GM19025 (cell line): ENCODE results near the gene ETDA.
"Not testable (repeated sequence)": the region's sequence is repeated elsewhere in the genome, so short reads cannot be mapped to it uniquely, and the experiment has no call there.

Experiments
- ATAC-seq: cut with Tn5 transposase; IDR thresholded peaks from one replicate; pipeline ENCODE4 v1.9.1; 2021; ENCODE audit warnings: mild to moderate bottlenecking, low read depth, moderate library complexity; ENCODE audit not compliant: unreplicated experiment

The ETDA gene

DNA sequence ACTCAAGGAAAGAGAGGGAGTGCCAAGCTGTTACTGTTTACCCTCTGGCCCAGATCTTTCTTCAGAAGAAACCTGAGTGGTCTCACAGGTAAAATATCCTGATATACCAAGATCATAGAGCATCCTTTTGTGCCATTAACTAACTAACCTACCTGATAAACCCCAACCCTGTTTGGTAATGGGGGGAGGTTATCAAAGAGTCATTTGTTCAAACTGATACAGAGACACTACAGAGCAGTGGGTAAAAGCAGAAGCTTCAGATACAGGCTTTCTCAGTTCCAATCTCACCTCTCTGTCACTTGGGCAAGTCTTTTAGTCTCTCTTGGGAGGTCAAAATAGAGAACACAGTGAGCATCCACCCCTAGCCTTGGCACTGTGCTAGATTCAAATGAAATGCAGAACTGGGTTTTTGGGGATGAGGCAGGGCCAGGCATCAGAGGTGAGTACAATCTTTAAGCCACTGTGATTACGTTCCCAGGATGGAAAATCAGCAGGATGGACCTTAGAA, at the start of gene ETDA:
TSS of gene ETDA (plus strand) at position 51 of the 508 bp plus-strand sequence. CDS start 1,216 bp downstream, outside the sequence.
- not testable (repeated sequence) for ATAC-seq

DNA sequence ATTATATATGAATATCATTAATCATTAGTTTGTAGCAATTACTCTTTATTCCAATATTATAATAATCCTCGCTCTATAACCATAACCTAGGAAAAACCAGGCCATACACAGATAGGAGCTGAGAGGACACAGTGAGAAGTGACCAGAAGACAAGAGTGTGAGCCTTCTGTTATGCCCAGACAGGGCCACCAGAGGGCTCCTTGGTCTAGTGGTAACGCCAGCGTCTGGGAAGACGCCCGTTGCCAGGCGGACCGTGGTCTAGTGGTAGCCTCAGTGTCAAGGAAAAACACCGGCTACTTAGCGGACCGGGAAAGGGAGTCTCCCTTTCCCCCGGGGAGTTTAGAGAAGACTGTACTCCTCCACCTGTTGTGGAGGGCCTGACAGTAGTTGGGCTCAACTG, 45.4 kb upstream of the ETDA start:
- ATAC-seq, result not testable (repeated sequence)

DNA sequence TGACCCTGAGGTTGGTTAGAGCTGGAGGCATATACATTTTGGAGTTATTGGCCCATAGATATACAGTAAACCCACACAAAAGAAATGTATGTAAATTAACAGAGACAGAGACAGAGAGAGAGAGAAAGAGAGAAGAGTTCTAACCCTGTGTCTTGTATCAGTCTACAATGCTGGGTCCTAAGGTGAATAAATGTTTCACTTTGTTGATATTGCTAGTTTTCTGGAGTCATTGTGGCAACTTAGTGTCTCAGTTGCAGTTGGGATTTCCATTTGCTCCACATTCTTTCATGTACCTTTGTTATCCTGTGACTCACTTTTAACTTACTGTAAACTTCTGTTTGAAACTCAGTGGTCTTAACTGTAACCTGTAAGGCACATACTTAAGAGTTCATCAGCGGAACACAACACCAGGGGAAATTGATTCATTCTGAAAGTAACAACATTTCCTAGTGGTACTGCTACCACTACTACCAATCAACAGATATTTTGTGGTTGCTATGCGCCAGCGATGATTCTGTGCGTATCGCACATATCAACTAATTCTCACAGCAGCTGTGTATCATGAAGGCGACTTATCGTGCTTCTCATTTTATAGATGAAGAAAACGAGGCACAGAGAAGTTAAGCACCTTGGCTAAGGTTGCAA, 38.5 kb upstream of the ETDA start:
- no peak for ATAC-seq

DNA sequence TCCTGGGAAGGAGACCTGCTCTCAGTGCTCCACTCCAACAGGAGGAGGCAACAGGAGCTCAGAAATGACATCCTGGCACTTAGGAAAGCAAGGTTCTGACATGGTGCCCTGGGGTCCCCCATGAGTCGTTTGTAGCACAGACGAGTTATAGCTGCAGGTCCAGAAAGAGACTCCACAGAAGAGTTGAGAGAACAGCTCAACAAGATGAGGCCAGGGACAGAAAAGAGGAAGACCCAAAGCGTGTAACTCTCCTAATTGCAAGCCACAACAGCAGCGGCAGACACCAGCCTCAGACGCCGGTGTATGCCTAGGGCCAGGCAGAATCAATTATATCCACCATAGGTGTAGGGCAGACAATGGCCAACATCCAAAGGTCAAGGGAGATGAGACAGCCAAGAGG, 5.9 kb upstream of the ETDA start:
- ATAC-seq, result not testable (repeated sequence)

DNA sequence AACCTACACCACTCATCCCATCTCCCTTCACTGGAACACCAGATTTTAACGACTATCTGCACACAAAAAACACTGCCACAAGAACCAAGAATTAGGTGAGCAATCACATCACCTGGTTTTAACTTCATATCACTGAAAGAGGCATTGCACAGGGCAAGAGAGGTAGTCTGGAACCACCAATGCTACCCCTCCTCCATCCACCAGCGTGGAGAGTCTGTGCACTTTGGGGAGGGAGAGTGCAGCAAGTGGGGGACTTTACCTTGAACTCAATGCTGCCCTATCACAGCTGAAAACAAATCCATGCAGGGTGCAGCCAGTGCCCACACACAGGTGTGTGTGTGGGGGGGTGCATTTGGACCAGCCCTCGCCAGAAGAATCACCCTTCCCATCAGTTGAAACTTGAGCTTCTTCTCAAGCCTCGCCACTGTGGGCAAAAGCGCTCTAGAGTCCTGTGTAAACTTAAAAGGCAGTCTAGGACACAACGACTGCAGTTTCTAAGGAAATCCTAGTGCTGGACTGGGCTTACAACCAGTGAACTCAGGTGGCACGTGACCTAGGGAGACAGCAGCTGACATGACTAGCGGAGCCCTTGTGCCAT, 4.3 kb downstream of the ETDA start:
- not testable (repeated sequence) for ATAC-seq

DNA sequence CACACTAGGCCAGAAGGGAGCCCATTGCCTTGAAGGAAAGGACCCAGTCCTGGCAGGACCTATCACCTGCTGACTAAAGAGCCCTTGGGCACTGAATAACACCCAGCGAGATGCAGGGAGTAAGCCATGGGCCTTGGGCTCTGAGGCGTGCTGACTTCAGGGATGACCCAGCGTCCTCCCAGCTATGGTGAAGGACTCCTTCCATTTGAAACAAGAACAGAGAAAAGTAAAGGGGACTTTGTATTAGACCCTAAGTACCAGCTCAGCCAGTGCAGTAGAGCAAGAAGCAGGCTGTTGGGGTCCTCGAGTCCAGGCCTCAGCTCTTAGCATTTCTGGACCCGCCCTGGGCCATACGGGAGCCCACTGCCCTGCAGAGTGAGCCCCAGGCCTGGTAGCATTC, 5.1 kb downstream of the ETDA start:
- ATAC-seq, result no peak

DNA sequence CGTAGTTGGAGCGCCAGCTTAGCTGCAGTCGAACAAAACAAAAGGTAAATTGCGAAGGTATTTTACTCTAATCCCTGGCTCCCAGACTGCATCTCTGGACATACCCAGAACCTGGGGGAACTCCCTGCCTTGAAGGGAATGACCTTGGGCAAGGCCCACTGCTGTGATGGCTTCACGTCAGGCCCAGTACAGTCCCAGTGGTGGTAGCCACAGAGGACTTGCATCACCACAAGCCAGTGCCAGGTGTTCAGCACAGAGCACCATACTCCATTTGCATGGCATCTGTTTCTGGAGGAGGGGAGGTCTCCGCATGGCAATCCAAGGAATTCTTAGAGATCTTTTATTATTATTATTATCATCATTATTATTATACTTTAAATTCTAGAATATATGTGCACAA, 5.6 kb downstream of the ETDA start:
- ATAC-seq, result no peak

DNA sequence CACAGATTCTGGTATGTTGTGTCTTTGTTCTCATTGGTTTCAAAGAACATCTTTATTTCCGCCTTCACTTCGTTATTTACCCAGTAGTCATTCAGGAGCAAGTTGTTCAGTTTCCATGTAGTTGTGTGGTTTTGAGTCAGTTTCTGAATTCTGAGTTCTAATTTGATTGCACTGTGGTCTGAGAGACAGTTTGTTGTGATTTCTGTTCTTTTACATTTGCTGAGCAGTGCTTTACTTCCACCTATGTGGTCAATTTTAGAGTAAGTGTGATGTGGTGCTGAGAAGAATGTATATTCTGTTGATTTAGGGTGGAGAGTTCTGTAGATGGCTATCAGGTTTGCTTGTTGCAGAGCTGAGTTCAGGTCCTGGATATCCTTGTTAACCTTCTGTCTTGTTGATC, 9.1 kb downstream of the ETDA start:
- not testable (repeated sequence) for ATAC-seq

DNA sequence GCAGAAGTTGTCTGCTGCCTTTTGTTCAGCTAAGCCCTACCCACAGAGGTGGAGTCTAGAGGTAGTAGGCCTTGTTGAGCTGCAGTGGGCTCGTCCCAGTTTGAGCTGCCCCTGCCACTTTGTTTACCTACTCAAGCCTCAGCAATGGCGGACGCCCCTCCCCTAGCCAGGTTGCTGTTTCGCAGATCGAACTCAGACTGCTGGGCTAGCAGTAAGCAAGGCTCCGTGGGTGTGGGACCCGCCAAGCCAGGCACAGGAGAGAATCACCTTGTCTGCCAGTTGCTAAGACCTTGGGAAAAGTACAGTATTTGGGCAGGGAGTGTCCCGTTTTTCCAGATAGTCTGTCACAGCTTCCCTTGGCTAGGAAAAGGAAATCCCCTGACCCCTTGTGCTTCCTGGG, 11.5 kb downstream of the ETDA start:
- not testable (repeated sequence) for ATAC-seq

DNA sequence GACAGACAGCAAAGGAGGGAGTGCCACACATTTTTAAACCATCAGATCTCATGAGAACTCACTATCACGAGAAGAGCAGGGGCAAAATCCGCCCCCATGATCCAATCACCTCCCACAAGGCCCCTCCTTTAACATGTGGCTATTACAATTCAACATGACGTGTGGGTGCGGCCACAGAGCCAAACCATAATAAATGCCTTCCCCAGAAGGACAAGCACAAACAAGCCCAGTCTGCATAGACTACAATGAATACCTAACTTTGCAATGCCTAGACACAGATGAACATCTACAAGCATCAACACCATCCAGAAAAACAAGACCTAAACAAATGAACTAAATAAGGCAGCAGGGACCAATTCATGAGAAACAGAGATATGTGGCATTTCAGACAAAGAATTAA, 12.3 kb downstream of the ETDA start:
- no peak for ATAC-seq

DNA sequence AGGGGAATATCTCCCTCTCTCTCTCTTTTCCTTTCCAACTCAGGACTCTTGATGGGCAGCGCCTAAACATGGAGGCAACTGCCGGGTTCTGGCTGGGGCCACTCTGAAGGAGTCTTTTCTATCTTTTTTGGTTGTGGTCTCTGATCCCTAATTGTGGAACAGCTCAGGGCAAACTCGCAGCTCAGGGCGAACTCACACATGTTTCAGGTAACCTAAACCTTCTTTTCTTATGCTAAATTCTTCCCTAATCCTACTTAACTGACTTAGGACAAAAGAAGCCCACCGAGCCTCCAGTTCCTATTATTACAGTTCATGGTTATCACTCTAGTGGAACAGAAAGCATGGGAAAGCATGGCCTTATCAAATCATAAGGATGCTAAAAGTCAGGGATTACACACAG, 21.3 kb downstream of the ETDA start:
- ATAC-seq, result no peak

DNA sequence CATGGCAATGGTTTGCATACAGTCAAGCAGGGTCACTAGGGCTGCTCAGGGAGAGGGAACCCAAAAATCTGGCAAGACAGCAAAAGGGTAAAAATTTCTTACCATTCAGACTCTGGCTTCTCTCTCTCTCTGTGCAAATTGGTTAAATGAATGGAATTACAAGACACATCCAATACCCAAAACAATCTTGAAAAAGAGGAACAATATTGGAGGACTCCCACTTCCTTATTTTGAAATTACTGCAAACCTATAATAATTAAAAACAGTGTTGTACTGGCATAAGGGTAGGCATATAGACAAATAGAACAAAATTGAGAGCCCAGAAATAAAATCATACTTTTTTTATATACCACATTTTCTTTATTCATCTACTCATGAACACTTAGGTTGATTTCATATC, 24.1 kb downstream of the ETDA start:
- ATAC-seq, result no peak

DNA sequence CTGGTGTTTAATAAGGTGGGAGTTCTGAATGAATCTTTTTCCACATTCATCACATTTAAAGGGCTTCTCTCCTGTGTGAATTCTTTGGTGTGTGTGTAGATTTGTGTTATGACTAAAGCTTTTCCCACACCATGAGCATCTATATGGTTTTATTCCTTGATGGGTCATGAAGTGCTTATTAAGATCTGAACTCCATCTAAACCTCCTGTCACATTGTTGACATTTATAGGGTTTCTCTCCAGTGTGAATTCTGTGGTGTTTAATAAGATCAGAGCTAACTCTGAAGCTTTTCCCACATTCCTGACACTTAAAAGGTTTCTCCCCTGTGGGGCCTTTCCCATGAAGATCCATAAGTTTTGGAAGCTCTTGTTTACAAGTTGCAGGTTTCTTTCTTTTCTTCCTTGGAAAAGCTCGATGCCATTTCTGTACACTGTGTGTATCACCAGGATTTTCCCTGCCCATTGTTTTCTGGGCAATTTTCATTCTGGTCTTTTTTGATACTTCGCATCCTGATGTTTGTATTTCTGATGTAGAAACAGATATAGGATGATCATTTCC, 35.5 kb downstream of the ETDA start:
- no peak for ATAC-seq

DNA sequence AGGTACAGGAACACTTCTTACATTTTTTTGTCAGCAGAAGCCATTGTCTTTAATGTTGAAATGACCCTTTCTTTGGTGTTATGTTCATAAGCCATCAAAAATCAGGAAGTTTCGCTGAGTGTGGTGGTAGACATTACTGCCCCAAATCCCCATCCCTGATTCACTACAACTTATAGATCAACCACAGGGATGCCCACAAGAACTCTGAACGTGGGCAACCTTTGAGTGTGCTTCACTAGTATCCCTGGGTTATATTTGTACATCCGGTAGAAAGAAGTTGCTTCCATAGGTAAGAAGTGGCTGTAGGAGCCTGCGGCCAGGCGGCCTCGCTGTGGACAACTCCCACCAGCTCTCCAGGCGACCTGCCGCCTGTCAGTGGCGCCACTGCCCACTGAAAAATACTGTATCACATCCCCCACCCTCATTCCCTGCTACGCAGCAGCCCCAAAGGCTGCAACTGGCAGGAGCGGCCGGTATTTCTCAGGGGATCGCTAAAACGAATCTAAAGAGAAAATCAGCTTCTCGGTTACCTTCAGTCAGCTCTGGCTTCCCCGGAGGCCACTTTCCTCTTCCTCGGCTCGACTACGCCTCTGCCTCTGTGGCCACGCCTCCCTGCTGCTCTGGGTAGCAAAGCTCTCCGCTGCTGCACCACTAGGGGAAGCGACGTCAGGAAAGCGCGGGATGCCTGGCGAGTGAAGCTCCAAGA, 43.5 kb downstream of the ETDA start:
- peak; percentile 97 for ATAC-seq

DNA sequence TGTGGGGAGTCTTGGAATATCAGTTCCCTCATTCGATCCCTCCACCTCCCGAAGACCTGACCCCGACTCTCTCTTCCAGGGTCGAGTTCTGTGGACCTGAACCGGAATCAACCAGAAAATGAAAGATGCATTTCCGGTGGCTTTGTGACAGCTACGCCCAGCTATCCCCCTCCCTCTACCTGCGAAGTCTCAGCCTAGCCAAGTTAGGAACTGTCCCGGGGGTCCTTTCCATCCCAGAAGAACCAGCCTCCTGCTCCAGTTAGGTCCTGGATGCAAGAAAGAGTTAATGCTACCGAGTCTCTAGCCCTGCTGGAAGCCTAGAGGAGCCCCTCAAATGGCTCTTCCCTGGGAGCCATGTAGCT, 44.1 kb downstream of the ETDA start:
- peak; percentile 46 for ATAC-seq

DNA sequence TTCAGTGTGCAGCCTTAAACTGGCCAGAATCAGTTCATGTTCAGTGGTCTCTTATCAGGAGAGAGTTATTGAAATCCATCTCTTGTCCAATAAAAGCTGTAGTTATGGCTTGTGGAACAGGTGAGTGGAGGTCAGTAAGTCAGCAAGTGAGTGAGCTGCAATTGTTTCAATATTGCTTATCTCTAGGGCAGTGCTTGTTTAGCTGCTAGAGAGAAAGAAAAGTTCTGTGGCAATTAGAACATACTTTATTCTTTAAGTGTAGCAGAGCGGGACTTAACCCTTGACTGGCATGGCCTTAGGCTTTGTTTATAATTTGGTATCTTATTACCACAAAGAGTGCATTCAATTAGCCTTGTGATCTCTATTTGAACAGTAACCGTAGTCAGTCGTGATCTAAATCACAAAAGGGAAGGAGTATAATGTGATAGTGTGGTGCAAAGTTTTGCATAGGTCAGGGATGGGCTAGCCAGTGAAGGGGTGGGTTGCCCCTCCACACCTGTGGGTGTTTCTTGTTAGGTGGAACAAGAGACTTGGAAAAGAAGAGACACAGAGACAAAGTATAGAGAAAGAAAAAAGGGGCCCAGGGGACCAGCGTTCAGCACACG, 50.5 kb downstream of the ETDA start:
- ATAC-seq, result no peak
